HL-60/S4 (cell line): ENCODE results near the gene FARS2.

Experiments
- in situ Hi-C: fragments of 300-500 bp; cut with MboI; formaldehyde crosslinking; loops from 2 replicates; pipeline ENCODE4 v1.14.3; 2022; ENCODE audit warnings: low sequenced_read_pairs

The FARS2 gene

GRCh38 chr6:5706124-5707033, 445.1 kb downstream of the FARS2 start:
- in situ Hi-C loops: no loop called here

DNA sequence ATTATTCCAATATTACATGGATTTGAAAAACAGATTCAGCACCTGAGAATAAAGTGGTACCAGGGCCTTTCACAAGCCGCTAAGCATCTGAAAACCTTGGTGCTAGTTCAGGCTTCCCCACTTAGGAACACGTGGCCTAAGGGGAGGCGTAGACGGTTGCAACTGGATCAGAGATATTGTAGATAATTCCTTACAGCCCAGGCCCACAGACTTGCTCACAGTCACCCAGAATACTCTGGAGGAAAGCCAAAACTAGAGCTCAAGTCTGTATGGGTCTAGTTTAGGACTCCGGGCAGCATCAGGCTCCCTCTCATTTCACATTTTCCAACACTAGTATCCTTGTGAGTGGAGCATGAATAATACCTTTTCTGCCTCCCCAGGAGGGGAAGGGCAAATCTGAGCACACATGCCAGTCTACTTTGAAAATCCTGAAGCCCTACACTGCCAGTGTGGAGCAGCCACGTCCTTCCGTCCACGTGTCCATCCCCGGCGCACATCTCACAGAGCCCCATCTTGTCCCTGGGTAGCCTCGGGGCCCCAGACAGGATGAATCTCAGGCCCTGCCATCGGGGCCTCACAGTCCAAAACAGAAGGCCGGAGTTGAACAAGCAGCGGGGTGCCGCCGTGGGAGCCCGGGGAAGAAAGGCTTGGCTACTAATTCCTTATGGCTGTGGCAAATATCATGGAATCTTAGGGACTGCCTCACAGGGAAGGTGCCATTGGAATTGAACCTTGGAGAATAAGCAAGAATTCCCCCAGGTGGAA, 446.1 kb downstream of the FARS2 start:
- in situ Hi-C loops: no loop called here

DNA sequence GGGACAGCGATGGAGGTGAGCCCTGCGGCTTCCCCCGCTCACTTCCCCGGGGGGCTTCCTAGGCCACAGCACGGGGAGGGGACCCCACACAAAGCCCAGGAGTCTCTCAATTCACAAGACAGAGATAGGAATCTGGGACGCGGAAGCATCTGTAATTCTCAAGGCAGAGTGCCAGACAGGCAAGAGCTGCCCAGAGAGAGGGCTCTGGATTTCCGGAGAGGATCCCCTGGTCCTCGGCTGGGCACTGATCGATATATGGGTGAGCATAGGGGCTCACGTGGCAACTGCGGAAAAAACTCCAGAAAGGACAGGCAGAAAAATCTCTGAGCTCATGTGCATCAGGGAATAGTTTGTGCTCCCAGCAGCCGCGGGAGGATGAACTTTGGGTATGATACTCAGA, 449.2 kb downstream of the FARS2 start:
- in situ Hi-C loops: no loop called here

- in situ Hi-C loops: no loop called here
These were observed 449.6 kb downstream of the FARS2 start for GRCh38 chr6:5710936-5711335.

DNA sequence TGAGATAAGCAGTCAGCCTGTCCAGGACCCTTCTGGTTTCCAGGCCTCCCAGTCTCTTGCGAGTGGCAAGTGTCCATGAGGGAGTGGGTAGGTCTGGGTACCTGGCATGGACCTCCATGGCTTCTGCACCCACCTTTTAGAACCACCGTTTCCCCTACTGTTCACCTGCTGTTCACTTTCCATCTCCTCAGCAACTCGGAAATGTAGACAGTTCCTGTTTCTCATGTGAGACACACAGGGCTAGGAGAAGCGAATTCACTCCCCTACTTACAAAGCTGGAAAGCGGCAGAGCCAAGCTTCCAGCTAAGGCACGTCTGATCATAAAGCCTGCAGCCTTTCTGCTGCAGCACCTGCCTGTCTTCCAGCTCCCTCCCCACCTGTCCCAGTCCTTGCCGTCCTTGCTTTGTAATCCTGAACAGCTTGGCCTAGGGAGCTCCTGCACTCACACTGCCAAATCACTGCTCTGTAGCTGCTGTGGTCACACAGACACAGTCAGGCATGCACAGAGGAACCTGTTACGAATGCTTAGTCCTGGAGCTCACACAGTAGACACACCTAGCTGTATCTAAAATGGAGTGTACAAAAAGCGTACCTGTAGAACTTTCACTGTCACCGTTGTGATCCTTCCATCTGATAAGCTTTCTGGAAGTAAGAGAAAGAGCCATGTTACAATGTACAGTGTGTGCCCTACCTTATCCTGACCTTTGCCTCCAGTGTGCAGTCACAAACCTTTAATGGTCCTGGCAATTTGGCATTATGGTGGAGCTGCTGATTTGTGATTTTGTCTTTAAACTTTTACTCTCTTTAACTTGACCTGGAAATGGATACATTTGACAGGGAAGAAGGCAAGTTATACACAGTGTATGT, 451.3 kb downstream of the FARS2 start:
- in situ Hi-C loops: no loop called here

DNA sequence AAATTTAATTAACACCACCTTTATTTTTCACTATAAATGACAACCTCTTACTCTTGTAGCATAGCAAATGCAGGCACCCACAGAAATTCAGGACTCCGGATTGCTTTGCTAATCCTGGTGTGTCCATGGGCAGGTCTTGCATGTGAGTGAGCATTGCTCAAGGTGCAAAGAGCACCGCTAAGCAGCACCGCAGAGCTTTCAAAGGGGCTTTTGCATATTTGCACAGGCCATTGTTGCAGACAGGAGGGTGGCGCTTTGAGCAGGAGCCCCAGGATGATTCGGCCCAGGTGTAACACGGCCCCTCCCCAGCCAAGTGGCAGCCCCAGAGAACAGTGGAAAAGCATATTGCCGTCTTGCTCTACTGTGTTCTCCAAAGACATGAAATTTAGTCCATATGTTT, 452.2 kb downstream of the FARS2 start:
- in situ Hi-C loops: no loop called here

DNA sequence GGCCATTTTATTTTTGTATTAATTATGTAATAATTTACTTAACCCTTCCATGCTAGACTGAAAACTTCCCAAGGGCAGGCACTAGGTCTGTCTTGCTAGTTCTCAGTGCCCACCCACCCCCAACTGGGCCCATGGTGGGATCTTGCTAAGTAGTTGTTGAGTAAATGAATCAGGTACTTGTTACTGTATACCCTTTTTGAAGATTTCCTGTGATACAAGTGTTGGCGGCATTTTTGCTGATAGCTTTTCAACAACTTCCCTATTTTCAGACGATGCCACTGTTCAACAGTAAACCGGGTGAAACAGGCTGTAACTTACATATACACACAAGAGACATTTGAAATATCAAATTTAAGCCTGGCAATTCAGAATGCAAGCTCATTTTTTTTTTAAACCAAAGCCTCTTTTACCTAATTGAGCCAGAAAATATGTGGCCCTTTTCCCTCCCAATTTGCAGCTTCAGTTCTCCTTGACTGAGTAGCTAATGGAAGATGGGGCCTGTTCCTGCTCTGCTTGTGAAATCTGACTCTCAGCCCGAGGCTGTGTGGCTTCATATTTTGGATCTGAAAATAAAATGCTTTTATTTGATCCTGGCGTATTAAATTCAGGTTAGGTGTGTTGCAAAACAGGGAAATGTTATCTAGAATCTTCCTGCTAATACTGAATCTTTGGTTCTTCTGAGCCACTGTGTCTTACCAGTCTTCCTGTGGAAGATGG, 457.1 kb downstream of the FARS2 start:
- in situ Hi-C loops: no loop called here

DNA sequence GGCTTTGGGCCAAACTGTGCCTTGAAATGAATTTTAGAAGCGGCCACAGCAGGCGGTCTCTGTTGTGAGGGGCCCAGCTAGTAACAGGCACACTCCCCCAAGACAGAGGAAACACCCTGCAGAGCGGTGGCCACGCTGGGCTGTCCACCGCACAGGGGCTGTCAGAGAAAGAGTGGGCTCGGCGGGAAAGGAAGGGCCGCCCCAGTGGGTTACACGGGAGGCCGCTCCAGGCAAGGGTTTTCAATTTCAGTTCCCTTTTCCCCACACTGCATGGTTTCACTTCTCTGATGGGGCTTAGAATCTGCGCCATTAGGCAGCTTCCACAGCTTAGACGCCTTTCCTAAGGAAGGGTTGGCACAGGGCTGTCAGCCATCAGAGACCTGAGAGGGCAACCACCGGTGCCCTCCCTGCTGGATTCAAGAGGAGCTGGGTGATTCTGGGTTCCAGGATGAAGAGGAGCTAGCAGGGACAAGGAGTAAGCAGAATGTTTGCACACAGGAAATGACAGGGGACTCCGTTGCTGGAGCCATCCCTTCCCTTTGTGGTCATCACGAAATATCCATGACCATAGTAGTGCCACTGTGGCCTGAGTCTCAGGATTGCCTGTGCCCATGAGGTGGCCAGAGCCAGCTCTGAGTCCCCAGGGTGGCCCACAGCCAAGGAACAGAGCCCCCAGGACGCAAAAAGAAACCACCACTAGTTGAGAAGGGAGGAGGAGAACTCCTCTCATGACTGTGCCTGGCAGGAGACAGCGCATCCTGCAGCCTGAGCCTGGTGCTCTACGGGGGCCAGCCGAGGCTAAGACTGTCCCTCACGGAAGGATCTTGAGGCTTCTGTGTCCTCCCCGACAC, 462.8 kb downstream of the FARS2 start:
- in situ Hi-C loops: no loop called here

DNA sequence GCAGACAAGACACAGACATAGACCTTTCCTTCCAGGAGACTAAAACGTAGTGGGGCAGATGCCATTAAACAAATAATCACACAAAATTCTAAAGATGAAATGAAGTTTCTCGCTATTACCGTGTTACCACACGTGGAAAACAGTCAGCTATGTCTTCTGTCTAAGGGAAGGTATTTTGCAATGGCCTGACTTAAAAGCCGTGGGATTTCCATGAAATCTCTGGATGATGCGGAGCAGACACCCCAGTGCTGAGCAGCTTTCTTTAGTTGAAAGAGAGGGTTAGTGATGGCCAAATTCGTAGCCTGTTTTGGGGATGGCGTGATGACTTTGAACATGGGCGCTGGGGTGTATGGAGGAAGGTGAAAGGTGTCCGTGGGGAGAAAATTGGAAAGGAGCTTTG, 463.6 kb downstream of the FARS2 start:
- in situ Hi-C loops: no loop called here

- in situ Hi-C loops: no loop called here
These were observed 465.8 kb downstream of the FARS2 start for GRCh38 chr6:5726976-5727718.

DNA sequence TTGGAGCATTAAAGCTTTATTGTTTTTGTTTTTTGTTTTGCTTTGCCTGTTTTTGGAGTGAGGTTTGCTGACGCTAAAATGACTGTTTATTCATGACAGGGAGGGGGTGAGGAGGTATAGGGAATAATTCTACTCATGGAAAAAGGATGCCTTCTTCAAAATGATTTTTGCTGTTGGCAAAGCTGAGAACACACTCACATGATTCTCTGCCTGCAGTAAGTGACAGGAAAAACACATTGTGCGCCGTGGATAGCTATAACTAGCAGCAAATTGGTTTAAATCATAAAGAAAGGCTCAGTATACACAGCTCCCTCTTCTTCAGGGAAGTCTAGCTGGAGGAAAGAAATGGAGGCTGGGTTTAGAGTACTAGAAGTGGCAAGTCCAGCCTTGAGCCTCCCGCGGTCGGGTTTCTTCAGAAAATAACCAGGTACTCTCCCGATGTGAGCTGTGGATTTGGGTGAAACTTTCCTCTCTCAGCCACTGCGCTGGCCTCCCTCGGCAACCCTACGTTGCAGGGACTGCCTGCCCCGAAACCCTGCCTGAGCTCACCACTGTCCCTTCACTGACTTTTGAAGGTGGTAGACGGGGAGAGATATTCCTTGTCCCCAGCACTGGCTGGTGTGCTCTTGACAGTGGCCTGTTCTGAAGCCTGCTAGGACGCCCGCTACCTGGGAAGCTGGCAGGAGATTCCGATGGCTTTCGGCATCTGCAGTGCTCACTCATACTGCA, 467.2 kb downstream of the FARS2 start:
- in situ Hi-C loops: no loop called here

GRCh38 chr6:5729080-5729434, 467.7 kb downstream of the FARS2 start:
- in situ Hi-C loops: no loop called here

- in situ Hi-C loops: no loop called here
These were observed 468.7 kb downstream of the FARS2 start for GRCh38 chr6:5729813-5730517.

- in situ Hi-C loops: no loop called here
These were observed 469.4 kb downstream of the FARS2 start for GRCh38 chr6:5730585-5731263.

- in situ Hi-C loops: no loop called here
These were observed 470.1 kb downstream of the FARS2 start for GRCh38 chr6:5731435-5731834.

GRCh38 chr6:5732496-5732895, 471.2 kb downstream of the FARS2 start:
- in situ Hi-C loops: no loop called here
